Stimulated activated memory B cell treated with anti-CD40 and anti-IgM and Interleukin-4, amounts not matched to agents 10 μg/mL and 1 μg/mL and 100 μg/mL, for 72 hours (primary cell): ENCODE data around the gene ABHD16A.
A peak's percentile ranks its signal among the peaks of the same experiment; 100 is the strongest.

ENCODE experiments used
- ATAC-seq: fragments of 150-1000 bp; cut with Tn5 transposase; 2 replicates; pipeline ENCODE4 v1.10.0; 2021
- H3K27ac Mint-ChIP-seq: one replicate; pipeline ENCODE4 v1.8.0; 2022; ENCODE audit warnings: mild to moderate bottlenecking, mixed read lengths
- H3K27me3 Mint-ChIP-seq: one replicate; pipeline ENCODE4 v1.8.0; 2022; ENCODE audit warnings: mixed read lengths
- H3K36me3 Mint-ChIP-seq: one replicate; pipeline ENCODE4 v1.8.0; 2022; ENCODE audit warnings: mixed read lengths
- H3K4me1 Mint-ChIP-seq: one replicate; pipeline ENCODE4 v1.8.0; 2022; ENCODE audit warnings: mixed read lengths
- H3K4me3 Mint-ChIP-seq: one replicate; pipeline ENCODE4 v1.8.0; 2022; ENCODE audit warnings: mild to moderate bottlenecking, moderate library complexity, mixed read lengths
- H3K9me3 Mint-ChIP-seq: one replicate; pipeline ENCODE4 v1.8.0; 2022; ENCODE audit warnings: mixed read lengths

ABHD16A gene

GRCh38 chr6:31657406-31658157 is 45.5 kb downstream of the ABHD16A start:
- no peak for ATAC-seq
- Mint-ChIP-seq H3K4me3 (peak overlapping the region; percentile 97), H3K9me3 (no peaks in the 10 kb centered on the region), H3K27me3 (no peaks in the 10 kb centered on the region), H3K36me3 (peaks cover 54% of the 10 kb centered on the region), H3K4me1 (peaks cover 73% of the 10 kb centered on the region), H3K27ac (peak overlapping the region; percentile 98)

- H3K4me1 Mint-ChIP-seq: peaks cover 68% of the 10 kb centered on the region
- H3K36me3 Mint-ChIP-seq: peaks cover 53% of the 10 kb centered on the region
- no peaks in the 10 kb centered on the region for H3K9me3 Mint-ChIP-seq
- no peaks in the 10 kb centered on the region for H3K27me3 Mint-ChIP-seq
- peak within 1 kb of the TSS; percentile 9 for H3K27ac Mint-ChIP-seq
- H3K4me3 Mint-ChIP-seq: no peak within 1 kb of the TSS
- ATAC-seq: no peak
Measured at GRCh38 chr6:31655349-31656237, 47.5 kb downstream of the ABHD16A start, which contains the start of gene APOM. TSS of gene APOM (plus strand) at chr6:31655894. CDS start at chr6:31655967, 73 bp downstream.

- Mint-ChIP-seq H3K4me3 (no peak overlapping the region), H3K4me1 (peaks cover 72% of the 10 kb centered on the region), H3K27ac (peak overlapping the region; percentile 9), H3K36me3 (peaks cover 53% of the 10 kb centered on the region), H3K9me3 (no peaks in the 10 kb centered on the region), H3K27me3 (no peaks in the 10 kb centered on the region)
- no peak for ATAC-seq
Measured at GRCh38 chr6:31654574-31655348, 48.4 kb downstream of the ABHD16A start.

GRCh38 chr6:31652925-31653724 is 50.0 kb downstream of the ABHD16A start:
- peak overlapping the region; percentile 91 for H3K27ac Mint-ChIP-seq
- H3K9me3 Mint-ChIP-seq: no peaks in the 10 kb centered on the region
- ATAC-seq: peak; percentile 82
- peak overlapping the region; percentile 87 for H3K4me3 Mint-ChIP-seq
- H3K27me3 Mint-ChIP-seq: no peaks in the 10 kb centered on the region
- H3K4me1 Mint-ChIP-seq: peaks cover 66% of the 10 kb centered on the region
- H3K36me3 Mint-ChIP-seq: peaks cover 45% of the 10 kb centered on the region

GRCh38 chr6:31651602-31652191 is 51.4 kb downstream of the ABHD16A start:
- peak; percentile 60 for ATAC-seq
- Mint-ChIP-seq H3K4me1 (peaks cover 52% of the 10 kb centered on the region), H3K4me3 (peak overlapping the region; percentile 87), H3K27ac (peak overlapping the region; percentile 91), H3K27me3 (no peaks in the 10 kb centered on the region), H3K9me3 (no peaks in the 10 kb centered on the region), H3K36me3 (peaks cover 46% of the 10 kb centered on the region)

GRCh38 chr6:31645325-31645724 is 57.8 kb downstream of the ABHD16A start:
- no peaks in the 10 kb centered on the region for H3K9me3 Mint-ChIP-seq
- no peak overlapping the region for H3K4me3 Mint-ChIP-seq
- no peak for ATAC-seq
- peaks cover 21% of the 10 kb centered on the region for H3K4me1 Mint-ChIP-seq
- no peaks in the 10 kb centered on the region for H3K27me3 Mint-ChIP-seq
- H3K27ac Mint-ChIP-seq: peak overlapping the region; percentile 64
- H3K36me3 Mint-ChIP-seq: peaks cover 63% of the 10 kb centered on the region

GRCh38 chr6:31643818-31644454 is 59.2 kb downstream of the ABHD16A start:
- no peak for ATAC-seq
- Mint-ChIP-seq H3K36me3 (peaks cover 51% of the 10 kb centered on the region), H3K4me1 (peaks cover 7% of the 10 kb centered on the region), H3K27ac (no peak overlapping the region), H3K4me3 (no peak overlapping the region), H3K9me3 (no peaks in the 10 kb centered on the region), H3K27me3 (no peaks in the 10 kb centered on the region)

- Mint-ChIP-seq H3K4me1 (peaks cover 5% of the 10 kb centered on the region), H3K27ac (no peak overlapping the region), H3K27me3 (no peaks in the 10 kb centered on the region), H3K36me3 (peaks cover 54% of the 10 kb centered on the region), H3K4me3 (no peak overlapping the region), H3K9me3 (no peaks in the 10 kb centered on the region)
- no peak for ATAC-seq
Measured at GRCh38 chr6:31642798-31643570, 60.1 kb downstream of the ABHD16A start.

- no peak overlapping the region for H3K4me3 Mint-ChIP-seq
- ATAC-seq: no peak
- no peak overlapping the region for H3K27ac Mint-ChIP-seq
- H3K27me3 Mint-ChIP-seq: no peaks in the 10 kb centered on the region
- peaks cover 5% of the 10 kb centered on the region for H3K4me1 Mint-ChIP-seq
- H3K36me3 Mint-ChIP-seq: peaks cover 54% of the 10 kb centered on the region
- no peaks in the 10 kb centered on the region for H3K9me3 Mint-ChIP-seq
Measured at GRCh38 chr6:31641370-31641769, 61.8 kb downstream of the ABHD16A start.

- Mint-ChIP-seq H3K4me3 (no peak overlapping the region), H3K36me3 (peaks cover 58% of the 10 kb centered on the region), H3K9me3 (no peaks in the 10 kb centered on the region), H3K27ac (no peak overlapping the region), H3K27me3 (no peaks in the 10 kb centered on the region), H3K4me1 (peaks cover 5% of the 10 kb centered on the region)
- no peak for ATAC-seq
Measured at GRCh38 chr6:31640612-31641011, 62.5 kb downstream of the ABHD16A start.

GRCh38 chr6:31639449-31639861 is 63.7 kb downstream of the ABHD16A start:
- Mint-ChIP-seq H3K27ac (no peak overlapping the region), H3K9me3 (no peaks in the 10 kb centered on the region), H3K27me3 (no peaks in the 10 kb centered on the region), H3K4me1 (no peaks in the 10 kb centered on the region), H3K4me3 (no peak overlapping the region), H3K36me3 (peaks cover 58% of the 10 kb centered on the region)
- no peak for ATAC-seq

- Mint-ChIP-seq H3K4me3 (no peak overlapping the region), H3K4me1 (no peaks in the 10 kb centered on the region), H3K27ac (no peak overlapping the region), H3K36me3 (peaks cover 61% of the 10 kb centered on the region), H3K27me3 (no peaks in the 10 kb centered on the region), H3K9me3 (no peaks in the 10 kb centered on the region)
- no peak for ATAC-seq
Measured at GRCh38 chr6:31639043-31639442, 64.1 kb downstream of the ABHD16A start.
